BLaER1 treated with 17β-estradiol and CSF1 and Interleukin-3, amounts not matched to agents 10 nM and 100 nM (cell line): ENCODE results near the gene SMPDL3B.

ENCODE experiments used
- H3K27ac ChIP-seq, 11 experiments: shearing (Covaris generic); formaldehyde crosslinking; 2 replicates each; pipeline ENCODE4 v1.8.1; 2022
- H3K27me3 ChIP-seq, 11 experiments: shearing (Covaris generic); formaldehyde crosslinking; 2 replicates each; pipeline ENCODE4 v1.8.1; 2022
- H3K36me3 ChIP-seq, 11 experiments: shearing (Covaris generic); formaldehyde crosslinking; 2 replicates each; pipeline ENCODE4 v1.8.1; 2022
- H3K4me1 ChIP-seq, 10 experiments: shearing (Covaris generic); formaldehyde crosslinking; 2 replicates each; pipeline ENCODE4 v1.8.1; 2022
- H3K4me2 ChIP-seq, 11 experiments: shearing (Covaris generic); formaldehyde crosslinking; 2 replicates each; pipeline ENCODE4 v1.8.1; 2022
- H3K4me3 ChIP-seq, 10 experiments: shearing (Covaris generic); formaldehyde crosslinking; 2 replicates each; pipeline ENCODE4 v1.8.1; 2022
- H3K9ac ChIP-seq, 11 experiments: shearing (Covaris generic); formaldehyde crosslinking; 2 replicates each; pipeline ENCODE4 v1.8.1; 2022
- H3K9me3 ChIP-seq, 11 experiments: shearing (Covaris generic); formaldehyde crosslinking; replicated peaks in 1 of 11; 2 replicates each; pipeline ENCODE4 v1.8.1; 2022
- H4K20me1 ChIP-seq, 11 experiments: shearing (Covaris generic); formaldehyde crosslinking; 2 replicates each; pipeline ENCODE4 v1.8.1; 2022
- Cebpa-rat ChIP-seq, 11 experiments: shearing (Covaris generic); IDR thresholded peaks; 2 replicates each; pipeline ENCODE4 v1.8.1; 2022

SMPDL3B gene, protein sequence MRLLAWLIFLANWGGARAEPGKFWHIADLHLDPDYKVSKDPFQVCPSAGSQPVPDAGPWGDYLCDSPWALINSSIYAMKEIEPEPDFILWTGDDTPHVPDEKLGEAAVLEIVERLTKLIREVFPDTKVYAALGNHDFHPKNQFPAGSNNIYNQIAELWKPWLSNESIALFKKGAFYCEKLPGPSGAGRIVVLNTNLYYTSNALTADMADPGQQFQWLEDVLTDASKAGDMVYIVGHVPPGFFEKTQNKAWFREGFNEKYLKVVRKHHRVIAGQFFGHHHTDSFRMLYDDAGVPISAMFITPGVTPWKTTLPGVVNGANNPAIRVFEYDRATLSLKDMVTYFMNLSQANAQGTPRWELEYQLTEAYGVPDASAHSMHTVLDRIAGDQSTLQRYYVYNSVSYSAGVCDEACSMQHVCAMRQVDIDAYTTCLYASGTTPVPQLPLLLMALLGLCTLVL

DNA sequence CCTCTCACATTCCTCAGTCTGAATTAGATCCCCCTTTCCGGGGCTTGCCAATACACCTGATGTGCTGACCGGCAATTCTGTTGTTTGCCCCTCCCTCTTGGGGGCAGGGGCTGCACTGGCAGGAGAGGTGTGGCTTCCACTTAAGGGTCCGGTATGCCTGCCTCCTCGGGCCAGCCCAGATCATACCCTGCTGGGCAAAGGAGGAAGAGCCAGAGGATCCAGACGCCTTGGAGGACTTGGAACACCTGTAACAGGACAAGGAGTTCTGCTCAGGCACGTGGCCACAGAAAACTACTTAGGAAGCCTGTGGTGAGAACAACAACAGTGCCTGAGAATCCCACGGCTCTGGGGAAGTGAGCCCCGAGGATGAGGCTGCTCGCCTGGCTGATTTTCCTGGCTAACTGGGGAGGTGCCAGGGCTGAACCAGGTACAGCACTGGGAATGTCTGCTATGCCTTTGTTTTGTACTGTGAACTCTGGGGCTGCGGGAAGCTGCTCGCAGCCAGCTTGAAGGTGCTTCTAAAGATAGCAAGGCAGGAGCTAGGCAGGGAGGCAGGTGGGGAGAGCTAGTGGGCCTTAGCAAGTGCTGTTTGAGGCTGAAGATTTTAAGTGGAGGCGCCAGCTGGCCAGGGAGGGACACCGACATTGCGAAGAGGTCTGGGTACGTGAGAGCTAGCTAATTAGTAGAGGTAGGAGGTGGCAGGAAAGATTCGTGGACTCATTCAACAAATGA is at the start of gene SMPDL3B:
TSS of gene SMPDL3B (plus strand) at position 183 of the 732 bp plus-strand sequence. CDS start at position 367, 184 bp downstream.
- TF ChIP-seq Cebpa-rat (IDR thresholded peaks at IDR 0.05), result no peak
- H4K20me1 ChIP-seq, result no peaks in the 10 kb centered on the region
- peaks cover 7 to 58% (median 23%) of the 10 kb centered on the region in 10 experiments; a peak in 19 of 20 replicates for H3K4me1 ChIP-seq
- no peaks in the 10 kb centered on the region for H3K36me3 ChIP-seq
- H3K9ac ChIP-seq, result peak within 1 kb of the TSS in 2 of 11 experiments; percentile 16 to 32; a peak in 4 of 22 replicates
- peak within 1 kb of the TSS; percentile 42 to 82 (median 64) for H3K4me2 ChIP-seq
- H3K9me3 ChIP-seq, result no peaks in the 10 kb centered on the region
- H3K27ac ChIP-seq, result no peak within 1 kb of the TSS
- H3K27me3 ChIP-seq, result no peaks in the 10 kb centered on the region; a peak in 1 of 22 replicates
- no peak within 1 kb of the TSS for H3K4me3 ChIP-seq

DNA sequence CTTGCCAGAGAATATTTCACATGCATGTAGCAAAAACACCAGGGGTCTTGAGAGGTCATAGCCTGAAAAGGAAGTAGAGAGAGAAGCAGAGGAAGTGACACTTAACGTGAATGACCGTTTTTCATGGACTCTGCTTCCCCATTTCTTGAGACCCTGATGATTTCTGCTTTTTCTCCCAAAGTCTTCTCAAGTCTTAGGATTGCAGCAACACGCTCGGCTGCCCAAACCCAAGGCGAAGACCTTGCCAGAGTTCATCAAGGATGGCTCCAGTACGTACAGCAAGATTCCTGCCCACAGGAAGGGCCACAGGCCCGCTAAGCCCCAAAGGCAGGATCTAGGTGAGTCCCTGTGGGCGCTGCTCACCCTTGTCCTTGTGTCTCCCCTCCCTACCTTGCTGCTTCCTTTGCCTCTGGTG is 49.7 kb upstream of the SMPDL3B start:
- Histone ChIP-seq H3K4me2 (peak overlapping the region; percentile 69 to 100 (median 91)), H3K9ac (peak overlapping the region in 10 of 11 experiments; percentile 56 to 99 (median 81); a peak in 19 of 22 replicates), H3K4me1 (peaks cover 52 to 100% (median 91%) of the 10 kb centered on the region in 10 experiments), H3K27me3 (no peaks in the 10 kb centered on the region), H4K20me1 (peaks cover 0 to 65% (median 10%) of the 10 kb centered on the region in 11 experiments; a peak in 13 of 22 replicates), H3K4me3 (peak overlapping the region in 8 of 10 experiments; percentile 15 to 56 (median 40); a peak in 11 of 20 replicates), H3K27ac (peak overlapping the region; percentile 69 to 98 (median 92)), H3K36me3 (peaks cover 67 to 98% (median 96%) of the 10 kb centered on the region in 11 experiments), H3K9me3 (peaks cover 0 to 14% (median 4%) of the 10 kb centered on the region in 11 experiments; a peak in 9 of 22 replicates)
- TF ChIP-seq Cebpa-rat (IDR thresholded peaks at IDR 0.05), result no peak

- peaks cover 59 to 100% (median 95%) of the 10 kb centered on the region in 10 experiments for H3K4me1 ChIP-seq
- peak overlapping the region in 10 of 11 experiments; percentile 56 to 99 (median 81); a peak in 19 of 22 replicates for H3K9ac ChIP-seq
- H3K9me3 ChIP-seq, result peaks cover 0 to 14% (median 4%) of the 10 kb centered on the region in 11 experiments; a peak in 9 of 22 replicates
- peak in 10 of 11 experiments; percentile 56 to 97 (median 95); a peak in 18 of 22 replicates for TF ChIP-seq Cebpa-rat (IDR thresholded peaks at IDR 0.05)
- H3K27ac ChIP-seq, result peak overlapping the region; percentile 69 to 98 (median 92)
- H3K36me3 ChIP-seq, result peaks cover 63 to 97% (median 92%) of the 10 kb centered on the region in 11 experiments
- peak overlapping the region; percentile 69 to 100 (median 91) for H3K4me2 ChIP-seq
- peak overlapping the region in 8 of 10 experiments; percentile 26 to 56 (median 42); a peak in 13 of 20 replicates for H3K4me3 ChIP-seq
- no peaks in the 10 kb centered on the region for H3K27me3 ChIP-seq
- peaks cover 0 to 58% (median 9%) of the 10 kb centered on the region in 11 experiments; a peak in 11 of 22 replicates for H4K20me1 ChIP-seq
Observed at GRCh38 chr1:27885621-27886352, 49.0 kb upstream of the SMPDL3B start.

DNA sequence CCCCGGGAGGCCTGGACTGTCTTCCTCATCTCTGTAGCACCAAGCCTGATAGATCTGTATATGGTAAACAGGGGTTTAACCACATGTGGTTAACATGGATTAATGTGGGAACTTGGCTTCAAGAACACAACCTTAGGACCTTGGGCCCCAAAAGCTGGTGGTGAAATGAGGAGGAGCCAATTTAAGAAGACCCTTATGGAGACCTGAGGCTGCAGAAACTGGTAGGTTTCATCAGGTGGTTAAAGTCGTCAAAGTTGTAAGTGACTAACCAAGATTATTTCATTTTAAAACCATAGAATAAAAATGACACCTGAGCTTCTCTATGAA is 48.5 kb upstream of the SMPDL3B start:
- peaks cover 64 to 100% (median 99%) of the 10 kb centered on the region in 10 experiments for H3K4me1 ChIP-seq
- H3K9me3 ChIP-seq, result peaks cover 0 to 14% (median 4%) of the 10 kb centered on the region in 11 experiments; a peak in 9 of 22 replicates
- H4K20me1 ChIP-seq, result peaks cover 0 to 53% (median 9%) of the 10 kb centered on the region in 11 experiments; a peak in 9 of 22 replicates
- H3K9ac ChIP-seq, result peak overlapping the region in 10 of 11 experiments; percentile 42 to 99 (median 81); a peak in 18 of 22 replicates
- H3K4me3 ChIP-seq, result peak overlapping the region in 8 of 10 experiments; percentile 2 to 56 (median 42); a peak in 13 of 20 replicates
- peak overlapping the region; percentile 69 to 98 (median 92); a peak in 21 of 22 replicates for H3K27ac ChIP-seq
- H3K36me3 ChIP-seq, result peaks cover 67 to 97% (median 91%) of the 10 kb centered on the region in 11 experiments
- no peak for TF ChIP-seq Cebpa-rat (IDR thresholded peaks at IDR 0.05)
- peak overlapping the region; percentile 69 to 100 (median 91) for H3K4me2 ChIP-seq
- H3K27me3 ChIP-seq, result no peaks in the 10 kb centered on the region

GRCh38 chr1:27886744-27887143 is 48.1 kb upstream of the SMPDL3B start:
- no peaks in the 10 kb centered on the region for H3K27me3 ChIP-seq
- peaks cover 69 to 95% (median 88%) of the 10 kb centered on the region in 11 experiments for H3K36me3 ChIP-seq
- H3K4me1 ChIP-seq, result peaks cover 69 to 100% (median 99%) of the 10 kb centered on the region in 10 experiments
- H3K4me3 ChIP-seq, result peak overlapping the region in 8 of 10 experiments; percentile 2 to 56 (median 42); a peak in 12 of 20 replicates
- TF ChIP-seq Cebpa-rat (IDR thresholded peaks at IDR 0.05), result no peak
- H3K9ac ChIP-seq, result peak overlapping the region in 10 of 11 experiments; percentile 36 to 99 (median 81); a peak in 20 of 22 replicates
- H3K4me2 ChIP-seq, result peak overlapping the region; percentile 69 to 100 (median 91)
- peaks cover 0 to 51% (median 7%) of the 10 kb centered on the region in 11 experiments; a peak in 9 of 22 replicates for H4K20me1 ChIP-seq
- H3K27ac ChIP-seq, result peak overlapping the region; percentile 69 to 98 (median 92)
- peaks cover 0 to 14% (median 4%) of the 10 kb centered on the region in 11 experiments; a peak in 9 of 22 replicates for H3K9me3 ChIP-seq

GRCh38 chr1:27887215-27888021 is 47.4 kb upstream of the SMPDL3B start:
- H4K20me1 ChIP-seq, result peaks cover 0 to 51% (median 0%) of the 10 kb centered on the region in 11 experiments; a peak in 6 of 22 replicates
- H3K4me1 ChIP-seq, result peaks cover 75 to 100% (median 100%) of the 10 kb centered on the region in 10 experiments
- peaks cover 69 to 95% (median 88%) of the 10 kb centered on the region in 11 experiments for H3K36me3 ChIP-seq
- H3K27ac ChIP-seq, result peak overlapping the region; percentile 69 to 98 (median 92)
- TF ChIP-seq Cebpa-rat (IDR thresholded peaks at IDR 0.05), result no peak
- H3K9me3 ChIP-seq, result peaks cover 0 to 14% (median 4%) of the 10 kb centered on the region in 11 experiments; a peak in 9 of 22 replicates
- peak overlapping the region; percentile 69 to 100 (median 91) for H3K4me2 ChIP-seq
- peak overlapping the region; percentile 26 to 99 (median 81); a peak in 20 of 22 replicates for H3K9ac ChIP-seq
- H3K4me3 ChIP-seq, result peak overlapping the region in 8 of 10 experiments; percentile 26 to 59 (median 42); a peak in 11 of 20 replicates
- no peaks in the 10 kb centered on the region for H3K27me3 ChIP-seq

GRCh38 chr1:27889506-27889905 is 45.3 kb upstream of the SMPDL3B start:
- Histone ChIP-seq H3K4me1 (peaks cover 69 to 100% (median 89%) of the 10 kb centered on the region in 10 experiments), H3K9ac (peak overlapping the region in 10 of 11 experiments; percentile 34 to 99 (median 68); a peak in 16 of 22 replicates), H3K9me3 (peaks cover 0 to 14% (median 4%) of the 10 kb centered on the region in 11 experiments; a peak in 9 of 22 replicates), H4K20me1 (peaks cover 0 to 40% (median 0%) of the 10 kb centered on the region in 11 experiments; a peak in 3 of 22 replicates), H3K4me2 (peak overlapping the region in 9 of 11 experiments; percentile 43 to 100 (median 91); a peak in 18 of 22 replicates), H3K27ac (peak overlapping the region; percentile 66 to 98 (median 92)), H3K36me3 (peaks cover 75 to 95% (median 88%) of the 10 kb centered on the region in 11 experiments), H3K4me3 (peak overlapping the region in 3 of 10 experiments; percentile 22 to 32 (median 24); a peak in 3 of 20 replicates), H3K27me3 (no peaks in the 10 kb centered on the region)
- no peak for TF ChIP-seq Cebpa-rat (IDR thresholded peaks at IDR 0.05)
